NCI-H2107 treated with DMSO at 0.1 percent for 48 hours (cell line): ENCODE results near the gene PJA1.
A peak's percentile ranks its signal among the peaks of the same experiment; 100 is the strongest.

Experiments used
- DNase-seq: peaks from one replicate; lab custom pipeline; 2025; ENCODE audit not compliant: unreplicated experiment; lab: John Stamatoyannopoulos, UW

PJA1 gene

GRCh38 chrX:69165087-69165651, at the start of gene PJA1:
TSS of gene PJA1 (minus strand) at chrX:69165453. CDS start at chrX:69163073, 2,380 bp downstream.
- peak; percentile 39 for DNase-seq

- no peak for DNase-seq
Measured at GRCh38 chrX:69214463-69214862, 49.2 kb upstream of the PJA1 start.

GRCh38 chrX:69211701-69212100, 46.4 kb upstream of the PJA1 start:
- DNase-seq: no peak

GRCh38 chrX:69210581-69210980, 45.3 kb upstream of the PJA1 start:
- no peak for DNase-seq

GRCh38 chrX:69207216-69207615, 42.0 kb upstream of the PJA1 start:
- no peak for DNase-seq

- no peak for DNase-seq
Measured at GRCh38 chrX:69203638-69204037, 38.4 kb upstream of the PJA1 start.

GRCh38 chrX:69197690-69198089, 32.4 kb upstream of the PJA1 start:
- DNase-seq: no peak

GRCh38 chrX:69196666-69197065, 31.4 kb upstream of the PJA1 start:
- DNase-seq: no peak

GRCh38 chrX:69195810-69196209, 30.6 kb upstream of the PJA1 start:
- DNase-seq: no peak

- DNase-seq: no peak
Measured at GRCh38 chrX:69195192-69195591, 29.9 kb upstream of the PJA1 start.

GRCh38 chrX:69192603-69193002, 27.4 kb upstream of the PJA1 start:
- DNase-seq: no peak

- no peak for DNase-seq
Measured at GRCh38 chrX:69189576-69190371, 24.5 kb upstream of the PJA1 start.

GRCh38 chrX:69186651-69187050, 21.4 kb upstream of the PJA1 start:
- DNase-seq: no peak

- DNase-seq: no peak
Measured at GRCh38 chrX:69185886-69186285, 20.6 kb upstream of the PJA1 start.

GRCh38 chrX:69185141-69185540, 19.9 kb upstream of the PJA1 start:
- no peak for DNase-seq

GRCh38 chrX:69182818-69183380, 17.6 kb upstream of the PJA1 start:
- DNase-seq: no peak

GRCh38 chrX:69179380-69179911, 14.2 kb upstream of the PJA1 start:
- DNase-seq: peak; percentile 92

GRCh38 chrX:69178592-69178991, 13.3 kb upstream of the PJA1 start:
- no peak for DNase-seq

- DNase-seq: no peak
Measured at GRCh38 chrX:69177511-69178162, 12.4 kb upstream of the PJA1 start.

GRCh38 chrX:69176053-69176452, 10.8 kb upstream of the PJA1 start:
- DNase-seq: no peak

- no peak for DNase-seq
Measured at GRCh38 chrX:69173906-69174305, 8.7 kb upstream of the PJA1 start.

GRCh38 chrX:69172937-69173336, 7.7 kb upstream of the PJA1 start:
- DNase-seq: no peak
